ENCODE results near the gene REPIN1. TPM values are rescaled to one million over a fixed set of nuclear protein-coding genes. Genes with fewer than 3 reads are reported as not detected.
A peak's percentile ranks its signal among the peaks of the same experiment; 100 is the strongest.

The REPIN1 gene
- total and polyA plus RNA-seq, 9 of the 15 experiments (the other 6 are each of a cell fraction or from before 2014, with no cell fraction given), result 8.1 to 283 (median 94.3) TPM

DNA sequence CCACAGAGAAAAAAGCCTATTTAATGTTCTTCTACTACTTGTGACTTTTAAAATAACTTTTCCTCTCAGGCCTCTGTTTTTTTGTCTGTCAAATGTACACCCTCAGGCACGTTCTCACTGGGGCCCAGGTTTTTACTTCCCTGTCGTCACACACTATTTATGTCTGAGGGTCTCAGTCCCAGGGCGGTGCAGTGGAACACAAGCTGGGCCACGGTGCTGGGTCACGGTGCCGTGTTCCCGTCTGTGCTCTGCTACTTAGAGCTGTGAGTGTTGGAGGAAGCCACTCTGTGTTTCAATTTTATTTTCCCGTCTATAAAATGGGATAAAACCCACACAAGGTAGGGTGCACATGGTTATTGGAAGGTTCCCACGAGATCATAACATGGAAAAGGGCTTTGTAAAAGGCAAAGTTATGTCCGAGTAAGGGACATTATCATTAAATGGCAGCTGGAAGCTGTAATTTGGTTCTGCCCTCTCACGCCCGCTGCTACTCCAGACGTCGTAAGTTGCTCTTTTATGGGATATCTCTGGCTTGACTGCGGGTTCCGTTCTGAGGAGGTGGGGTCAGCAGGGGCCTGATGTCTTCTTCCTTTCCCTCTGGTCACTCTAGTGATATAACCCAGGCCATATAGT, 35.7 kb downstream of the REPIN1 start (continued):
- TF ChIP-seq, protein P1, sequence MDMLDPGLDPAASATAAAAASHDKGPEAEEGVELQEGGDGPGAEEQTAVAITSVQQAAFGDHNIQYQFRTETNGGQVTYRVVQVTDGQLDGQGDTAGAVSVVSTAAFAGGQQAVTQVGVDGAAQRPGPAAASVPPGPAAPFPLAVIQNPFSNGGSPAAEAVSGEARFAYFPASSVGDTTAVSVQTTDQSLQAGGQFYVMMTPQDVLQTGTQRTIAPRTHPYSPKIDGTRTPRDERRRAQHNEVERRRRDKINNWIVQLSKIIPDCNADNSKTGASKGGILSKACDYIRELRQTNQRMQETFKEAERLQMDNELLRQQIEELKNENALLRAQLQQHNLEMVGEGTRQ (CRISPR knock-in tag; IDR thresholded peaks at IDR 0.05), result no peak
- no peak for TF ChIP-seq MIER1 (IDR thresholded peaks at IDR 0.05; ENCODE audit: low read depth)
- TF ChIP-seq ZKSCAN1 (IDR thresholded peaks at IDR 0.05; ENCODE audit: low read depth, low read length), result no peak; the same call in 1 of the 2 replicates
- no peak for TF ChIP-seq PTBP1 (IDR thresholded peaks at IDR 0.05; ENCODE audit: low read depth, low read length)
- no peak for TF ChIP-seq ZNF511 (CRISPR knock-in tag; IDR thresholded peaks at IDR 0.05)
- TF ChIP-seq KLF16 (IDR thresholded peaks at IDR 0.05), result no peak
- 0 out of 2 replicates have a peak, but pooled peaks have one; percentile 8 for TF ChIP-seq ZNF41 (CRISPR knock-in tag; conservative IDR thresholded peaks at IDR 0.05)
- TF ChIP-seq, protein P2, sequence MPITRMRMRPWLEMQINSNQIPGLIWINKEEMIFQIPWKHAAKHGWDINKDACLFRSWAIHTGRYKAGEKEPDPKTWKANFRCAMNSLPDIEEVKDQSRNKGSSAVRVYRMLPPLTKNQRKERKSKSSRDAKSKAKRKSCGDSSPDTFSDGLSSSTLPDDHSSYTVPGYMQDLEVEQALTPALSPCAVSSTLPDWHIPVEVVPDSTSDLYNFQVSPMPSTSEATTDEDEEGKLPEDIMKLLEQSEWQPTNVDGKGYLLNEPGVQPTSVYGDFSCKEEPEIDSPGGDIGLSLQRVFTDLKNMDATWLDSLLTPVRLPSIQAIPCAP (CRISPR knock-in tag; IDR thresholded peaks at IDR 0.05; ENCODE audit: borderline replicate concordance), result no peak
- TF ChIP-seq ZNF717 (CRISPR knock-in tag; IDR thresholded peaks at IDR 0.05), result no peak
- 0 out of 2 replicates have a peak, but pooled peaks have one; percentile 15 for TF ChIP-seq TRIM28 (IDR thresholded peaks at IDR 0.05)
- no peak for TF ChIP-seq PCBP1 (IDR thresholded peaks at IDR 0.05; ENCODE audit: low read depth, low read length, poor library complexity, severe bottlenecking)
- TF ChIP-seq GABPB2 (CRISPR knock-in tag; conservative IDR thresholded peaks at IDR 0.05), result no peak
- no peak for TF ChIP-seq MEF2D (tag; conservative IDR thresholded peaks at IDR 0.05; ENCODE audit: low read depth)
- no peak for TF ChIP-seq THRB (CRISPR knock-in tag; conservative IDR thresholded peaks at IDR 0.05)
- TF ChIP-seq PTTG1 (tag; IDR thresholded peaks at IDR 0.05; ENCODE audit: low read depth), result no peak
- no peak for TF ChIP-seq JUND (IDR thresholded peaks at IDR 0.05; ENCODE audit: borderline replicate concordance, low read depth, low read length)
- peak; percentile 44; the same call in 1 of the 3 replicates for TF ChIP-seq JUND (tag; IDR thresholded peaks at IDR 0.05; ENCODE audit: borderline replicate concordance, low read depth, low read length)
- TF ChIP-seq ZNF140 (CRISPR knock-in tag; IDR thresholded peaks at IDR 0.05), result no peak
- TF ChIP-seq TCF3 (CRISPR knock-in tag; IDR thresholded peaks at IDR 0.05), result no peak; the same call in 1 of the 2 replicates
- TF ChIP-seq, protein P3, sequence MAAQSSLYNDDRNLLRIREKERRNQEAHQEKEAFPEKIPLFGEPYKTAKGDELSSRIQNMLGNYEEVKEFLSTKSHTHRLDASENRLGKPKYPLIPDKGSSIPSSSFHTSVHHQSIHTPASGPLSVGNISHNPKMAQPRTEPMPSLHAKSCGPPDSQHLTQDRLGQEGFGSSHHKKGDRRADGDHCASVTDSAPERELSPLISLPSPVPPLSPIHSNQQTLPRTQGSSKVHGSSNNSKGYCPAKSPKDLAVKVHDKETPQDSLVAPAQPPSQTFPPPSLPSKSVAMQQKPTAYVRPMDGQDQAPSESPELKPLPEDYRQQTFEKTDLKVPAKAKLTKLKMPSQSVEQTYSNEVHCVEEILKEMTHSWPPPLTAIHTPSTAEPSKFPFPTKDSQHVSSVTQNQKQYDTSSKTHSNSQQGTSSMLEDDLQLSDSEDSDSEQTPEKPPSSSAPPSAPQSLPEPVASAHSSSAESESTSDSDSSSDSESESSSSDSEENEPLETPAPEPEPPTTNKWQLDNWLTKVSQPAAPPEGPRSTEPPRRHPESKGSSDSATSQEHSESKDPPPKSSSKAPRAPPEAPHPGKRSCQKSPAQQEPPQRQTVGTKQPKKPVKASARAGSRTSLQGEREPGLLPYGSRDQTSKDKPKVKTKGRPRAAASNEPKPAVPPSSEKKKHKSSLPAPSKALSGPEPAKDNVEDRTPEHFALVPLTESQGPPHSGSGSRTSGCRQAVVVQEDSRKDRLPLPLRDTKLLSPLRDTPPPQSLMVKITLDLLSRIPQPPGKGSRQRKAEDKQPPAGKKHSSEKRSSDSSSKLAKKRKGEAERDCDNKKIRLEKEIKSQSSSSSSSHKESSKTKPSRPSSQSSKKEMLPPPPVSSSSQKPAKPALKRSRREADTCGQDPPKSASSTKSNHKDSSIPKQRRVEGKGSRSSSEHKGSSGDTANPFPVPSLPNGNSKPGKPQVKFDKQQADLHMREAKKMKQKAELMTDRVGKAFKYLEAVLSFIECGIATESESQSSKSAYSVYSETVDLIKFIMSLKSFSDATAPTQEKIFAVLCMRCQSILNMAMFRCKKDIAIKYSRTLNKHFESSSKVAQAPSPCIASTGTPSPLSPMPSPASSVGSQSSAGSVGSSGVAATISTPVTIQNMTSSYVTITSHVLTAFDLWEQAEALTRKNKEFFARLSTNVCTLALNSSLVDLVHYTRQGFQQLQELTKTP (IDR thresholded peaks at IDR 0.05; ENCODE audit: low read depth in 1 of 2, partially characterized antibody in 2 of 2), result peak; percentile 38 to 40

Measured in K562 (cell line).